ENCODE results near the gene ME2.
"Not testable (repeated sequence)": the region's sequence is repeated elsewhere in the genome, so short reads cannot be mapped to it uniquely, and the experiment has no call there.

Gene ME2

DNA sequence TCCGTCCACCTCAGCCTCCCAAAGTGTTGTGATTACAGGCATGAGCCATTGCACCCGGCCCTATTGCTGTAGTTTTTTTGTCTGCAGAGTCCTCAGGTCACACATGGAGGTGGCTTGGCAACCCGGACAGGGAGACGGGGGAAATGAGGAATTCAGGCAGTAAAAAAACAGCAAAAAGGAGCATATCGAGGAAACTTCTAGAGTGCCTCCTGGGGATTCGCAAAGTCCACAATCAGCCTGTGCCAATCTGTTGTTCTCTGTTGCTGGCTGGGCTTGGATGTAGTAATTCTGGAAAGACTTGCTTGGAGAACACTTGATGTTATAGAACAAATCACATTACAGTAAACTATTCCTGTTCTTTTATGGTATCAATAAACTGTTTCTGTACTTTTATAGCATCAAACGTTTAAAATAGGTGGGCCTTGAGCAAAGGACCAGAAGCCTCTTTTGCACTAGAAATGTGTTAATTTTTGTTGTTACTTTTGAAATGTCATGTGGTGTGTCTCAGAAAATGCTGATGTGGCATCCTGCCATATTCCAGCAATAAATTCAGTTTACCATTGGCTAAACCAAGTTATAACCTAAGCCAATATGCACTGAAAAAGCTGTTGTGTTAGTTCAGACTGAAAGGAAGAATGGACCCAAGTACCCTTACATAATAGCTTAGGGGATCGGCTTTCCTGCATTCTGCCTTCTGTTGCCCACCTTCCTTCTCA lies 103.3 kb downstream of the ME2 start:
- DNase-seq = no peak

DNA sequence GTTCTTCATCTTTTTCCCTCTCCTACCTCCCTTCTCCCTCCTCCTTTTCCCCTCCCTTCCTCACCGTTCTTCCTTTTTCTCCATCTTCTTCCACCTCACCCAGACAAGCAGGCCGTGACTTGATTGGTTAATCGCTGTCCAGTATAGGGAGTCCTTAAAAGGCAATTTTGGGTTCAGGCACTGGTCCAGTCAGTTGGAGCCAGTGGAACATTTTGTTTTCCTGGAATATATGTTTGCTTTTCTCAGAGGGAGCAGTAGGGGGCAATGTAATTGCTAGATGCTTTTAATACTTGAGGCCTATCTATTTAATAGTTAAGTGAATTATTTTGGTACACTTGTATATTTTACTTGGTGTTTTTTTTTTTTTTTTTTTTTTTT lies 103.9 kb downstream of the ME2 start:
- no peak for DNase-seq

DNA sequence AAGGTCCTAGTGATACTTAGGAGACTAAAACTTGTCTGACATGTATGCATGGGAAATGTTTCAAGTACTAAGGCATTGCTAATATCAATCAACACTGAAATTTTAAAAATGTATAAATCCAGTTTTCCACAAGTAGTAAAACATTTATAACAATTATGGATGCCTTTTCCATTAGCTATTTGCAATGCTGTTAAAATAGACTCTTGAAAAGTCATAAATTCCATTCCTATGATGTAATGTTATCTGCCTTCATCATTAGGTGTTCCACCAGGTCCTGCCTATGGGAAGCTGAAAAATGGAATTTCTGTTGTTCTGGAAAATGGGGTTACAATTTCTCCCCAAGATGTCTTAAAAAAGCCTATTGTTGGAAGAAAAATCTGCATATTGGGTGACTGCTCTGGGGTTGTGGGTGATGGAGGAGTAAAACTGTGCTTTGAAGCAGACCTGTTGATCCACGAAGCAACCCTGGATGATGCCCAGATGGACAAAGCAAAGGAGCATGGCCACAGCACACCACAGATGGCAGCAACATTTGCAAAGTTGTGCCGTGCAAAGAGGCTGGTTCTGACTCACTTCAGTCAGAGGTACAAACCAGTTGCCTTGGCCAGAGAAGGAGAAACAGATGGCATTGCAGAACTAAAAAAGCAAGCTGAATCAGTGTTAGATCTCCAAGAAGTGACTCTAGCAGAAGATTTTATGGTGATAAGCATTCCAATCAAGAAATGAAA lies 107.6 kb downstream of the ME2 start:
- no peak for DNase-seq

DNA sequence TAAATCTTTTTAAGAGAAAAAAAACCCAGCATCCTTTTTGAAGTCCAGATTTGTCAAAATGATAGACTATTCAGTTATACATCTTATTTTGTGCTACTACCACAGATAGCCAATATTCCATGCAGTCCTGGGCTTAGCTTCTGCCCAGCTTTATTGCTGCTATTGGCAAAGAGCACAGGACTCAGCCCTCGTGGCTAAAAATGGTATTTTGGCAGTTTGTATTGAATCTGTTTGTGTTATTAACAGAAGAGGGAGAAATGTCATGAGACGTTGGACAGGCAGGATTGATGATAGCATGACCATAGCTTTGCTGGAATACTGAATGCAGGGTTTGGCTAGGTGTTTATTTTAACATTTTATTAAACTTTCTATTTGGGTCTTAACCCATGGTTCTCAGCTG lies 108.3 kb downstream of the ME2 start:
- no peak for DNase-seq

DNA sequence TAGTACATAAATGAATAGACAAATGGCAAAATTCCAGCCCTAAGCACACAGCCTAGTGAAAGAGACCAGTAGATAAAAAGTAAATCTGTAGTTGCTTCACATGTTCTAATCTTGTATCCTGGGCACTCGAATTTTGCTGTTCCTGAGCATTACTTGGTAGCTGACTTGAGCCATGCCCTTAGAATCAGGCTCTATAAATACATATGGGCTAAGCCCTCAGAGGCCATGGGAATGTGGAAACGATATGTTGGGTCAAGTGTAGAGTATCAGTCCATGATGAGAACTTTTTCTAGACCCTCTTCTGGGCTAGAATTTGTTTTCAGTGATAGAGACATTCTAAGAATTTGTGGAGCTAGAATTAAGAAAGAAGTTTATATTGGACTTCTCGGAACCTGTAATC lies 110.8 kb downstream of the ME2 start:
- no peak for DNase-seq

DNA sequence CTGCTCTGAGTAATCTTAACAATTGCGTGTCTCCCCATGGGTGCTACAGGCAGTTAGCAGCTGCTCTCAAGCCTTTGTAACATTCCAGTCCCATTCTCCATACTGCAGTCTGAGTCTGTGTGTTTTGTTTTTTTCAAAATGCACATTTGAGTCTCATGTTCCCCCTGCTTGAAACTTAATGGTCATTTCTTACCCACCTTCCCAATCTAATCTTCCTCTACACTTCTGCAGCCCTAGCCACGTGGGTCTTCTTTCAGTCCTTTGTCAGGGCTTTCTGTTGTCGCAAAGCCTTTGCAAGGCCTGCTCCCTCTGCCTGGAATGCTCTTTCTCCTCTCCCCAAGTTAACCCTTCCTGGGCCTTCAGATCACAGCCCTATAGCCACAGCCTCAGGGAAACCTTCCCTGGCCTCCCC lies 113.4 kb downstream of the ME2 start:
- DNase-seq = no peak

DNA sequence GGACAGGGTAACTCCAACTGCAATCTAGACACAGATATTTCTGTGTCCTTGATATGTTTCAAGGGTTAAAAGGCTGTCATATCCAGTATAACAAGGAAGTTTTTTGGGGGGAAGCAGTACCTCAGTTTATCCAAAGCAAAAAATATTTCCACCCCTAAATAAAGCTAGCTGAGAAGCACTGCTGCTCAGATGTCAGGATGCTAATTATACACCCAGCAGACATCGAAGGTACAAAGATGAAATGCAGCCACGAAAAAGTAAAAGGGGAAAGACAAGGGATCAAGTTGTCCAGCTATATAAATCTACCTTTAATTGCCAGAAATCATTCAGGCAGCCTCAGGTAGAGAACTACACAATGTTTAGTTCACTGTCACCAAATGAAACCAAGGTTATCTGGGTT lies 115.1 kb downstream of the ME2 start:
- DNase-seq = no peak

DNA sequence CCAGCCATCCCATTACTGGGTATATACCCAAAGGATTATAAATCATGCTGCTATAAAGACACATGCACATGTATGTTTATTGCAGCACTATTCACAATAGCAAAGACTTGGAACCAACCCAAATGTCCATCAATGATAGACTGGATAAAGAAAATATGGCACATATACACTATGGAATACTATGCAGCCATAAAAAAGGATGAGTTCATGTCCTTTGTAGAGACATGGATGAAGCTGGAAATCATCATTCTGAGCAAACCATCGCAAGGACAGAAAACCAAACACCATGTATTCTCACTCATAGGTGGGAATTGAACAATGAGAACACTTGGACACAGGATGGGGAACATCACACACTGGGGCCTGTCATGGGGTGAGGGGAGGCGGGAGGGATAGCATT lies 124.3 kb downstream of the ME2 start:
- not testable (repeated sequence) for DNase-seq
